ENCODE measurements around the gene ABTB1. TPM values are rescaled to one million over a fixed set of nuclear protein-coding genes. Genes with fewer than 3 reads are reported as not detected.

Gene ABTB1
- polyA plus RNA-seq, 1 of the 3 experiments (the other 2 are of a cell fraction), result 30.8 TPM

GRCh38 chr3:127714866-127715265, 42.1 kb downstream of the ABTB1 start:
- Histone ChIP-seq H3F3A (replicated peaks; ENCODE audit: insufficient read depth) (no peaks in the 10 kb centered on the region), H3K4me1 (ENCODE audit: control insufficient read depth in 1 of 2, insufficient read depth in 2 of 2, low read depth in 1 of 2, low read length in 1 of 2) (peaks cover 0 to 49% of the 10 kb centered on the region in 2 experiments; a peak in 1 of 4 replicates), H3K27me3 (ENCODE audit: insufficient read depth) (no peaks in the 10 kb centered on the region), H3K36me3 (replicated peaks in 1 of 2; ENCODE audit: control insufficient read depth in 1 of 2, insufficient read depth in 2 of 2, low read length in 1 of 2) (no peaks in the 10 kb centered on the region), H4K20me1 (ENCODE audit: insufficient read depth) (no peaks in the 10 kb centered on the region), H3K9me2 (no peaks in the 10 kb centered on the region), H2AFZ (ENCODE audit: low read depth) (no peak overlapping the region), H3K9ac (no peak overlapping the region), H3K4me3 (ENCODE audit: low read depth in 2 of 2, low read length in 1 of 2) (no peak overlapping the region), H3K9me3 (no peaks in the 10 kb centered on the region), H3K79me2 (ENCODE audit: insufficient read depth) (no peaks in the 10 kb centered on the region), H3K27ac (ENCODE audit: low read depth in 2 of 2, low read length in 1 of 2) (no peak overlapping the region), H3K4me2 (no peak overlapping the region)
- DNase-seq, result no peak
- no peak for TF ChIP-seq FOXJ3 (CRISPR knock-in tag; IDR thresholded peaks at IDR 0.05)
- TF ChIP-seq ELF1 (IDR thresholded peaks at IDR 0.05), result no peak
- no peak for TF ChIP-seq SIN3A (IDR thresholded peaks at IDR 0.05; ENCODE audit: borderline replicate concordance, low read depth, low read length)
- no peak for TF ChIP-seq RXRA (IDR thresholded peaks at IDR 0.05; ENCODE audit: borderline replicate concordance, low read depth)
- no peak for TF ChIP-seq FOXM1 (IDR thresholded peaks at IDR 0.05; ENCODE audit: low read depth)
- TF ChIP-seq IRF3 (IDR thresholded peaks at IDR 0.05; ENCODE audit: low read depth, low read length), result no peak
- no peak for TF ChIP-seq EP300 (IDR thresholded peaks at IDR 0.05; ENCODE audit: borderline replicate concordance in 1 of 2, low read depth in 1 of 2, low read length in 1 of 2)
- TF ChIP-seq YY1 (IDR thresholded peaks at IDR 0.05; ENCODE audit: low read depth), result no peak
- TF ChIP-seq USF2 (IDR thresholded peaks at IDR 0.05; ENCODE audit: borderline replicate concordance, low read depth, low read length), result no peak
- TF ChIP-seq NFIC (IDR thresholded peaks at IDR 0.05; ENCODE audit: borderline replicate concordance), result no peak
- no peak for TF ChIP-seq MEF2A (IDR thresholded peaks at IDR 0.05; ENCODE audit: borderline replicate concordance, low read depth)
- 87% methylated on average over 3 of the region's 5 CpGs for WGBS (ENCODE audit: low lambda C conversion rate)
- POLR2A ChIA-PET, result no interaction called here
- CTCF ChIA-PET, result interaction anchor here (4.3 kb wide), 1 partner anchor 18 kb away, joined by 15 read pairs; no protein-coding TSS in a partner anchor

GRCh38 chr3:127715532-127715931, 42.8 kb downstream of the ABTB1 start:
- no peak overlapping the region for H3K4me2 ChIP-seq
- no peaks in the 10 kb centered on the region for H3F3A ChIP-seq (replicated peaks; ENCODE audit: insufficient read depth)
- H2AFZ ChIP-seq (ENCODE audit: low read depth), result no peak overlapping the region
- CTCF ChIA-PET, result interaction anchor here (2.3 to 4.3 kb wide), 2 partner anchors 19 to 21 kb away, joined by 14 to 15 read pairs; no protein-coding TSS in a partner anchor
- no peaks in the 10 kb centered on the region for H3K9me2 ChIP-seq
- no peaks in the 10 kb centered on the region for H3K27me3 ChIP-seq (ENCODE audit: insufficient read depth)
- no peak overlapping the region for H3K9ac ChIP-seq
- DNase-seq, result no peak
- no peaks in the 10 kb centered on the region for H4K20me1 ChIP-seq (ENCODE audit: insufficient read depth)
- H3K4me1 ChIP-seq (ENCODE audit: control insufficient read depth in 1 of 2, insufficient read depth in 2 of 2, low read depth in 1 of 2, low read length in 1 of 2), result peaks cover 0 to 52% of the 10 kb centered on the region in 2 experiments; a peak in 1 of 4 replicates
- no peak for TF ChIP-seq RXRA (IDR thresholded peaks at IDR 0.05; ENCODE audit: borderline replicate concordance, low read depth)
- no peak for TF ChIP-seq RCOR1 (IDR thresholded peaks at IDR 0.05; ENCODE audit: low read length)
- TF ChIP-seq RAD21 (IDR thresholded peaks at IDR 0.05; ENCODE audit: low read length), result no peak
- TF ChIP-seq, protein P1, sequence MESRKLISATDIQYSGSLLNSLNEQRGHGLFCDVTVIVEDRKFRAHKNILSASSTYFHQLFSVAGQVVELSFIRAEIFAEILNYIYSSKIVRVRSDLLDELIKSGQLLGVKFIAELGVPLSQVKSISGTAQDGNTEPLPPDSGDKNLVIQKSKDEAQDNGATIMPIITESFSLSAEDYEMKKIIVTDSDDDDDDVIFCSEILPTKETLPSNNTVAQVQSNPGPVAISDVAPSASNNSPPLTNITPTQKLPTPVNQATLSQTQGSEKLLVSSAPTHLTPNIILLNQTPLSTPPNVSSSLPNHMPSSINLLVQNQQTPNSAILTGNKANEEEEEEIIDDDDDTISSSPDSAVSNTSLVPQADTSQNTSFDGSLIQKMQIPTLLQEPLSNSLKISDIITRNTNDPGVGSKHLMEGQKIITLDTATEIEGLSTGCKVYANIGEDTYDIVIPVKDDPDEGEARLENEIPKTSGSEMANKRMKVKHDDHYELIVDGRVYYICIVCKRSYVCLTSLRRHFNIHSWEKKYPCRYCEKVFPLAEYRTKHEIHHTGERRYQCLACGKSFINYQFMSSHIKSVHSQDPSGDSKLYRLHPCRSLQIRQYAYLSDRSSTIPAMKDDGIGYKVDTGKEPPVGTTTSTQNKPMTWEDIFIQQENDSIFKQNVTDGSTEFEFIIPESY (IDR thresholded peaks at IDR 0.05; ENCODE audit: borderline replicate concordance, low read depth), result no peak
- no peak for TF ChIP-seq EZH2phosphoT487 (IDR thresholded peaks at IDR 0.05; ENCODE audit: borderline replicate concordance, low read depth)
- TF ChIP-seq CHD2 (IDR thresholded peaks at IDR 0.05; ENCODE audit: low read length, partially characterized antibody), result no peak
- no peak for TF ChIP-seq NFIC (IDR thresholded peaks at IDR 0.05; ENCODE audit: borderline replicate concordance)
- TF ChIP-seq MAX (IDR thresholded peaks at IDR 0.05; ENCODE audit: low read depth), result no peak
- no peak for TF ChIP-seq JUND (IDR thresholded peaks at IDR 0.05)
- TF ChIP-seq TCF12 (IDR thresholded peaks at IDR 0.05), result no peak
- TF ChIP-seq SMC3 (IDR thresholded peaks at IDR 0.05; ENCODE audit: low read depth, low read length), result no peak
- no peak for TF ChIP-seq ELF1 (IDR thresholded peaks at IDR 0.05)
- no peak for TF ChIP-seq GATA2 (CRISPR knock-in tag; IDR thresholded peaks at IDR 0.05)
- TF ChIP-seq YY1 (IDR thresholded peaks at IDR 0.05; ENCODE audit: low read depth), result no peak
- TF ChIP-seq MXI1 (IDR thresholded peaks at IDR 0.05; ENCODE audit: low read depth, low read length), result no peak
- TF ChIP-seq POLR2AphosphoS5 (IDR thresholded peaks at IDR 0.05; ENCODE audit: low read depth, low read length), result no peak
- TF ChIP-seq TEAD4 (IDR thresholded peaks at IDR 0.05; ENCODE audit: borderline replicate concordance, insufficient read depth), result no peak
- H3K27ac ChIP-seq (ENCODE audit: low read depth in 2 of 2, low read length in 1 of 2), result no peak overlapping the region
- no peak overlapping the region for H3K4me3 ChIP-seq (ENCODE audit: low read depth in 2 of 2, low read length in 1 of 2)
- no peaks in the 10 kb centered on the region for H3K79me2 ChIP-seq (ENCODE audit: insufficient read depth)
- WGBS (ENCODE audit: low lambda C conversion rate), result 76% methylated on average over 8 of the region's 8 CpGs
- POLR2A ChIA-PET, result no interaction called here
- no peaks in the 10 kb centered on the region for H3K9me3 ChIP-seq
- no peaks in the 10 kb centered on the region for H3K36me3 ChIP-seq (replicated peaks in 1 of 2; ENCODE audit: control insufficient read depth in 1 of 2, insufficient read depth in 2 of 2, low read length in 1 of 2)
